NCI-H748 treated with DMSO at 0.1 percent for 48 hours (cell line): ENCODE data around the gene WHAMM.
"Not testable (repeated sequence)": the region's sequence is repeated elsewhere in the genome, so short reads cannot be mapped to it uniquely, and the experiment has no call there.

Experiments used
- DNase-seq: peaks from one replicate; lab custom pipeline; 2025; lab: John Stamatoyannopoulos, UW

WHAMM gene

DNA sequence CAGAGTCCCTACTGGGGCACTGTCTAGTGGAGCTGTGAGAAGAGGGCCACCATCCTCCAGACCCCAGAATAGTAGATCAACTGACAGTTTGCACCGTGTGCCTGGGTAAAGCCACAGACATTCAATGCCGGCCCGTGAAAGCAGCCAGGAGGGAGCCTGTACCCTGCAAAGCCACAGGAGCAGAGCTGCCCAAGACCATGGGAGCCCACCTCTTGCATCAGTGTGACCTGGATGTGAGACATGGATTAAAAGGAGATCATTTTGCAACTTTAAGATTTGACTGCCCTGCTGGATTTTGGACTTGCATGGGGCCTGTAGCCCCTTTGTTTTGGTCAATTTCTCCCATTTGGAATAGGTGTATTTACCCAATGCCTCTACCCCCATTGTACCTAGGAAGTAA is 56.6 kb downstream of the WHAMM start:
- DNase-seq, result not testable (repeated sequence)

GRCh38 chr15:82870727-82871320 is 61.4 kb downstream of the WHAMM start:
- DNase-seq, result no peak

DNA sequence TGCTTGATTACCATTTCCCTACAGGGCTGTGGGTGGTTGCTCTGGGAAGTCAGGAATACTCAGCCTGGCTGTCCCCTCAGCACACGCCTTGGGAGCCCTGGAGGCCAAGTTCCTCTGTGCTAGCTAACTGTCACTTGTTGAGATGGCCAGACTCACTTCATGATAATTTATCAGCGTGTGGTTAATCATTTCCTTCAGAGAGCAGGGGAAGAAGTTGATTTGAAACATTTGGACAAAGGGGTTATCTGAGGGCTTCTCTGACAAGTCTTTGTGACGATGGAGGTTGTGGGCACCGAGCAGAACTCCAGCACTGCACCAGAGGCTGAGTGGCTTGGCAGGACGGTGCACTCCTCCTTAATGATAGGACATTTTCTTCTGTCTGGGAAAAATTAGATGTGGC is 61.9 kb downstream of the WHAMM start:
- no peak for DNase-seq

DNA sequence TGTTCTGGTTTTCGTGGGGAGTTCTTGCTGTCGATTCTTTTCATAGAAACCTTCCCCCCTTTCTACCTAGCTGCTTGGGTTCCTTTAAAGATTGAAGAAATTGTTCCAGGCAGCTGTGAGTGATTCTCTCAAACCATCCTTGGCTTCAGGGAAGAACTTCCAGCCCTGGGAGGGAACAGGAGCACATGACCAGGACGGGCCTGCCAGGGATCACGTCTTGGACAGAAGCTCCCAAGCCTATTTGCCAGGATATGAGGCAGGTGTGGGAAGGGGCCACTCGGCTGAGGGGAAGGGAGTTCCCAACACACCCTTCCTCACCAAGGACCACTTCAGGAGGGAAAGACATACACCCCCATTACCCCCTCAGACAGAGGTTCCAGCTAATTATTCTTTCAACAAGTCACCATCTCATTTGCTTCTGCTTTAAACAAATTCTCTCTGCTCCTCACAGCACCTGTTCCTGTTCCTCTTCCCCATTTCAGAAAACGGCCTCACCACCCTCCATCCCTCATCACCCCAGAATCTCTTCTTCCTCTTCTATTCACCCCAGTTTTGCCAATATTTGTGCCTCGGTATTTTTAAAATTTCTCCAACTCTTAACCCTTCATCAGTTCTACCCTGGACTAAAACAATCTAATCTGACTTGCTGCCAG is 62.5 kb downstream of the WHAMM start:
- no peak for DNase-seq

DNA sequence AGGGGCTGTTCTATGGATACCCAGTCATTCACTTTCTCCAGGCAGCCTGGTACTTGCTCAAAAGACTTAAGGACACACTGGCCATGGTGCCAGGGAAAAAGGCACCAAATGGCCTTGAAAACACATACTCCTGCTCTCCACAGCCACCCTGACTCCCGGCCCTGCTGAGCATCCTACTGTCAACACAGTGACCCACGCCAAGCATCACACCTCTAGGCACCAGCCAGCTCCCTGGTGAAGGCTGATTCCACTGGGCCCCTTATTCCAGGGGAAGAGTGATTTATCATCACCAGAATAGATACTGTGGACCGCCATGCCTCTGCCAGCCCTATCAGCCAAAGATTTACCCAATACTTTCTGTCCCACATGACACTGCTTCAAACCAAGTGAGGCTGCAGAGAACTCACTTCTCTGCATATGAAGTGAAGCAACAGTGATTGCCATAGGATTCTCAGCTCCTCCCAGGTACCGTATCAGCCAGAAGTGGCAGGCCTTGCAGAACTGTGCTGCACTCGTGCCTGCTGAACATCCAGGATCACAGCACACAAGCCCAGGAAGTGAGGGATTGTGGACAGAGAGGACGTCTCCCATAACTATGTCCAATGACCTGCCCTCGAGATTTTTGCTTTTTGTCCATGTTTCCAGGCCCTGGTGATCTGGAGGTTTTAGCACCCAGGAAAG is 63.7 kb downstream of the WHAMM start:
- DNase-seq, result no peak

- DNase-seq, result no peak
Measured at GRCh38 chr15:82874267-82874666, 64.8 kb downstream of the WHAMM start.

DNA sequence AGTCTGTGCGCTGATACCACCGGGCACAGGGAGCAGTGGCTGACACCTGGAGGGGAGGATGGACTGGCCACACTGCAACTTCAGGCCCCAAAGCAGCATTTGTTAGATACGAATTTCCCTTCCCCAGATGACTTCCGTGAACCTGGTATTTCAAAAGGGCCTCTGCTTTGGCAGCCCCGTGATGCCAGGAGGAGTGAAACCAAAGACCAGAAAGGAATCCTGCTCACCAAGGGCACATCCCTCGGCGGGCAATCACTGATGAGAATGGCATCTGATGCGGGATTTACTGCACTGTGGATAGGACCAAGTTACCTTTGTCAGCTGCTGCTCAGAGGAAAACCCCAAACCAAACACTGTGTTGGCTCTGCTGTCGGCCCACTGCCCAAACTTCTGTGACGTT is 65.5 kb downstream of the WHAMM start:
- no peak for DNase-seq

- DNase-seq, result no peak
Measured at GRCh38 chr15:82875411-82876003, 66.1 kb downstream of the WHAMM start.

DNA sequence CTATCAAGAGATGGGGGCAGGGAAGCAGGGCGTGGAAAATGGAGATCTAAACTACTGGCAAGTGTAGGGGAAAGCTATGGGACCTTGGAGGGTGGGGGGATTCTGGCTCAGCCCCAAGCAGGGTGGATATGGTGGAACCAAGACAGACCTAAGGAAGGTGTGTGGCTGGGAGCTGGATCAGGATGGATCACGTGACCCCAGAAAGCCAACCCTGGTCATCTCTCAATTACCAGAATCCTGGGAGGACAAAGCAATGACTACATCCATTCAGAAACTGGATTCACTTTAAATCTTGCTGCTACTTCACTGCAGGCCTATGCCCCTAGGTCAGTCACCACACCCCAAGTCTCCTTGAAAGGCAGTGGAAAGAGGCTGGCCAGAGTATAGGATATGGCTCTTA is 68.4 kb downstream of the WHAMM start:
- no peak for DNase-seq

GRCh38 chr15:82878325-82878724 is 68.9 kb downstream of the WHAMM start:
- DNase-seq, result no peak

- no peak for DNase-seq
Measured at GRCh38 chr15:82880704-82881103, 71.3 kb downstream of the WHAMM start.

DNA sequence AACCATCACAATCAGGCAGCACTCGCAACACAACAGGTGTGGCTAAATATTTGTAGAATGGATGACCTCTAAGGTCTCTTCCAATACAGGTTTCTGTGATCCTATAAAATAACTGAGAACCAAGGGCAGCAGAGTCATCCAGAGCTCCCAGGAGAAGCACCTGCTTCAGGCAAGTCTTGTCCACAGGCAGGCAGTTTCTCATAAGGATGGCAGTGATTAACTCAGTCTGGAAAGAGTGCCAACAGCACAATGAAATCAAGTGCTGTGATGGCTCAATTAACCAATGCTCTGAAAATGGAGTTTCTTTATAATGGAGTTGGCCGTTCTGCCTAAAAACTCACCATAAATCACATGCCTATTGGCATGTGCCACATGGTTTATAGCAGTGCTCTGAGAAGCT is 72.3 kb downstream of the WHAMM start:
- no peak for DNase-seq

DNA sequence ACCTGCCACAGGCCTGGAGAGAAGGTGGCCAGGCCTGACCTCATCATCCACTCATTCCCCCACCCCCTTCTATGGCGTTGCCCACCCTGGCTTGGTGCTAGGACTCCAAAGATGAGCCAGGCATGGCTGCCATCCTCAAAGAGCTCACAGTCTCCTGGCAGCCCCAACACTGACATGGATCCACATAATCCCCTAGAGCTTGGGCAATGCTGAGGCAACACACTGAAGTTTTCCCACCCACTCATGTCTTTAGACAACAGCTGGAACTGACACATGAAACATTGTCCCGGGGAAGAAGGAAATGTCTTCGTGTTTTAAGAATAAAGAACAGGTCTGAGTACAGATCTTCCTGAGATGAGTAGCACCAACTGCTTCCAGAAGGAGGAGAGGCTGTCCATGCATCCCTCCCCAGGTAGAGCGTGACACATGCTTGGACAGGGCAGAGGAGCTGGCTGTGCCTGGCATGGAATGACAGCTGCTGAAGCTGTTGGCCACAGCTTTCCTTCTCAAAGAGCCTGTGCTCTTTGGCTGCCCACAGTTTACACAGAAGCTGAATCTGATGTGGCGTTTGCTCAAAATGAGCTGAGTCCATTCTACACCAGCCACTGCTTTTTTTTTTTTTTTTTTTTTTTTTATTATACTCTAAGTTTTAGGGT is 73.0 kb downstream of the WHAMM start:
- no peak for DNase-seq
